Measurements from ENCODE around the gene RET. TPM values are rescaled to one million over a fixed set of nuclear protein-coding genes. Genes with fewer than 3 reads are reported as not detected.

Gene RET
- total RNA-seq, 1 experiment from 2014 or later = not detected

DNA sequence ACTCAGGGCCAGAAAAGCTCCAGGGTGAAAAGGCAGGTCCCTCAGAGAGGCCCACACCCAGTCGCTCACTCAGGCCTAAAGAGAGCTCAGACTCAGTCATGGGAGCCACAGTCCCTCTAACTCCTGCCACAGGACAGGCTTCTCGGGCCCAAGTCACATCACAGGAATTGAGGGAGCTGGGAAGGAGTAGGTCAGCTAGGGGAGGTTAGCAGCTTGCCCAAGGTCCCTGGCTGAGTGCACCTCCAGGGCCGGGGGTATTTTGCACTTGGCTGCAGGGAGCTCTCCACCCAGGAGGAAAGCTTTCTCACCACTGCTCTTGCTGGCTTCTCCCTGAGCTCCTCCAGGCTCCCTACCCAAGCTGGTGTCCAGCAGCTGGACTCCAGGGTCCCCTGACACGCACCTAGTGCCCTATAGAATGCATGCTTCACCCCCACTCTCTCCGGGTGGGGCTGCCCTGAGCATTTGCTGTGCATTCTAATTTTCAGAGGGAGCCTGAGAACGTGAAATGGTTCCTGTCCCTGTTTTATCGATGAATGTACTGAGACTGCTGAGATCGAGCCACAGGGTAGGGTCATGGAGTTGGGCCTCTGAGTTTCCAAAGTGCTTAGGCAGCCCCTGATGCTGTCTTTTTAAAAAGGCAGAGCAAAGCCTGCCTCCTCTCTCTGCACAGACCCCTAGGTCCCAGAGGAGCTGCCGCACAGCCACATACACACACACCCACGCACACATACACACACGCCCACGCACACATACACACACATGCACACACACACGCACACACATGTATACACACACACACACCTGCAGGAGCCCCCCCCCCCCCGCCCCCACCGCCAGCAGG lies 37.9 kb upstream of the RET start:
- Mint-ChIP-seq H3K27me3 (ENCODE audit: insufficient read depth, unreplicated experiment) (peaks cover 17% of the 10 kb centered on the region), H3K9me3 (ENCODE audit: unreplicated experiment) (peaks cover 7% of the 10 kb centered on the region), H3K36me3 (ENCODE audit: insufficient read depth, unreplicated experiment) (no peaks in the 10 kb centered on the region), H3K4me1 (ENCODE audit: low read depth, unreplicated experiment) (no peaks in the 10 kb centered on the region), H3K4me3 (ENCODE audit: unreplicated experiment) (no peak overlapping the region), H3K27ac (ENCODE audit: unreplicated experiment) (no peak overlapping the region)
- no peaks in the 10 kb centered on the region for H3K36me3 ChIP-seq (ENCODE audit: control insufficient read depth, insufficient read depth, low read length)
- intact Hi-C loops (cut with micrococcal nuclease; ENCODE audit: unreplicated experiment) = no loop called here
- H3K4me1 ChIP-seq = no peaks in the 10 kb centered on the region
- TF ChIP-seq, protein P1, sequence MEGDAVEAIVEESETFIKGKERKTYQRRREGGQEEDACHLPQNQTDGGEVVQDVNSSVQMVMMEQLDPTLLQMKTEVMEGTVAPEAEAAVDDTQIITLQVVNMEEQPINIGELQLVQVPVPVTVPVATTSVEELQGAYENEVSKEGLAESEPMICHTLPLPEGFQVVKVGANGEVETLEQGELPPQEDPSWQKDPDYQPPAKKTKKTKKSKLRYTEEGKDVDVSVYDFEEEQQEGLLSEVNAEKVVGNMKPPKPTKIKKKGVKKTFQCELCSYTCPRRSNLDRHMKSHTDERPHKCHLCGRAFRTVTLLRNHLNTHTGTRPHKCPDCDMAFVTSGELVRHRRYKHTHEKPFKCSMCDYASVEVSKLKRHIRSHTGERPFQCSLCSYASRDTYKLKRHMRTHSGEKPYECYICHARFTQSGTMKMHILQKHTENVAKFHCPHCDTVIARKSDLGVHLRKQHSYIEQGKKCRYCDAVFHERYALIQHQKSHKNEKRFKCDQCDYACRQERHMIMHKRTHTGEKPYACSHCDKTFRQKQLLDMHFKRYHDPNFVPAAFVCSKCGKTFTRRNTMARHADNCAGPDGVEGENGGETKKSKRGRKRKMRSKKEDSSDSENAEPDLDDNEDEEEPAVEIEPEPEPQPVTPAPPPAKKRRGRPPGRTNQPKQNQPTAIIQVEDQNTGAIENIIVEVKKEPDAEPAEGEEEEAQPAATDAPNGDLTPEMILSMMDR (IDR thresholded peaks at IDR 0.05; ENCODE audit: insufficient read depth in 1 of 2, low read depth in 1 of 2, low read length in 1 of 2, severe bottlenecking in 1 of 2, unreplicated experiment in 1 of 2) = no peak
- no TSS peak for BruUV-seq (replicated peaks)
- DNase-seq = no peak
- no peaks in the 10 kb centered on the region for H3K27me3 ChIP-seq (replicated peaks; ENCODE audit: control insufficient read depth, insufficient read depth, low read length)
- ChIA-PET CTCF (no interaction called here), POLR2A (no interaction called here)
- H3K4me3 ChIP-seq (ENCODE audit: low read depth, low read length) = no peak overlapping the region
- H3K9me3 ChIP-seq = no peaks in the 10 kb centered on the region

DNA sequence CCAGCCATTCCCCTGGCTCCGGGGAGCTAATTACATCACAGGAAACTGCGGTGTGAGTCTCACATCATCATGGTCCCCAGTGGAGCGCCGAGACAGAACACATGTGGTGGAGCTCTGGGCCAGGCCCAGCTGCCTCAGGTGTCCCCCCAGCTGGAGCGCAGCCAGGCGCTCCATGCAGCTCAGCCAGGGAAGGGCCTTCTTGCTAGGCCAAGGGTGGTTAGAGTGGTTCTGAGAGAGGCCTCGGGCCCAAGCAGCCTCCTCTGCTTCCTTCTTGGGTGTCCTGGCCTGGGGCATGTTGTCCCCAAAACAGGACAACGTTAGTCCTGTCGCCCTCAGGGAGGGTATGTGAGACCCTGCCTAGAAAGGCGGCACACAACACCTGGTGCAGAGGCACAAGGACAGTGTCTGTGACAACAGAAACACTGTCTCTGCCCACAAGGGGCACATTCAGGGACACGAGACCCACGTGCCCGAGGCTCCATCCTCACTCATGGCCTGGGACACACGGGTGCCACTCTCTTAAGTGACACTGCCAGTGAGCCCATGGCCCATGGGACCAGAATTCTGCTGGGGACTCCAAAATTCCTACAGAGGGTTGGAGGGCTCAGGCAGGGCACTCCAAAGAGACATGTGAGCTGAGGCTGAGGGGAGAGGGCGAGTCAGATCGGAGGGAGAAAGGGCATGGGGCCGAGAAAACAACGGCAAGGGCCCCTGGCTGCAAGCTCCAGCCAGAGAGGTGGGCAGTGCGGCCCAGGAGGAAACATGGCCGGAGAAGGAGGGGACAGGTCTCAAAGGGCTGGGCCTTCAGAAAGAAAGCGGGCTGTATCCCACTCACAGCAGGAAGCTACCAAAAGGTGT lies 37.0 kb upstream of the RET start:
- TF ChIP-seq, protein P1 (IDR thresholded peaks at IDR 0.05; ENCODE audit: insufficient read depth in 1 of 2, low read depth in 1 of 2, low read length in 1 of 2, severe bottlenecking in 1 of 2, unreplicated experiment in 1 of 2) = no peak
- Mint-ChIP-seq H3K36me3 (ENCODE audit: insufficient read depth, unreplicated experiment) (no peaks in the 10 kb centered on the region), H3K4me1 (ENCODE audit: low read depth, unreplicated experiment) (no peaks in the 10 kb centered on the region), H3K4me3 (ENCODE audit: unreplicated experiment) (no peak overlapping the region), H3K9me3 (ENCODE audit: unreplicated experiment) (no peaks in the 10 kb centered on the region), H3K27me3 (ENCODE audit: insufficient read depth, unreplicated experiment) (peaks cover 12% of the 10 kb centered on the region), H3K27ac (ENCODE audit: unreplicated experiment) (no peak overlapping the region)
- intact Hi-C loops (cut with micrococcal nuclease; ENCODE audit: unreplicated experiment) = no loop called here
- BruUV-seq (replicated peaks) = no TSS peak
- H3K4me3 ChIP-seq (ENCODE audit: low read depth, low read length) = no peak overlapping the region
- no peaks in the 10 kb centered on the region for H3K4me1 ChIP-seq
- ChIA-PET POLR2A (no interaction called here), CTCF (no interaction called here)
- H3K9me3 ChIP-seq = no peaks in the 10 kb centered on the region
- H3K27me3 ChIP-seq (replicated peaks; ENCODE audit: control insufficient read depth, insufficient read depth, low read length) = no peaks in the 10 kb centered on the region
- no peak for DNase-seq
- H3K36me3 ChIP-seq (ENCODE audit: control insufficient read depth, insufficient read depth, low read length) = no peaks in the 10 kb centered on the region

DNA sequence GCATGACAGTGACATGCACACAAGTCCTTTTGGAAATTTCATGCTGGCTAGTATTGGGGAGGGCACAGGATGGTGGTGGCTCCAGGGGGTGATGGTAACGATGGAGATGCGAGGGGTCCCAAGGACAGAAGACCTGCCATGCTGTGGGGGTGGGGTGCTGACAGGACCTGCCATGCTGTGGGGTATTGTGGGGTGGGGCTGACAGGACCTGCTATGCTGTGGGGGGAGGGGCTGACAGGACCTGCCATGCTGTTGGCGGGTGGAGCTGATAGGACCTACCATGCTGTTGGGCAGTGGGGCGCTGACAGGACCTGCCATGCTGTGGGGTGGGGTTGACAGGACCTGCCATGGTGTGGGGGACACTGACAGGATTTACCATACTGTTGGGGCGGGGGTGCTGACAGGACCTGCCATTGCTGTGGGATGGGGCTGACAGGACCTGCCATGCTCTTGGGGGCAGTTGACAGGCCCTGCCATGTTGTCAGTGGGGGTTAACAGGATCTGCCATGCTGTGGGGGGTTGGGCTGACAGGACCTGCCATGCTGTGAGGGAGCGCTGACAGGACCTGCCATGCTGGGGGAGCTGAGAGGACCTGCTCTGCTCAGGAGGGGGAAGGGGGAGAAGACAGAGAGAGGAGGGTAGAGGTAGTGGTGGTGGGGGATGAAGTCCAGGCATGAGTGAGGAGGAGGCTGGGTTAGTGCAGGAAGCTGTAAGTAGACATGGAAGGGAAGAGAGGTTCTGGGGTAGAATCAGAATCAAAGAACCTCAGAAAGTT lies 36.2 kb upstream of the RET start:
- Mint-ChIP-seq H3K27ac (ENCODE audit: unreplicated experiment) (no peak overlapping the region), H3K36me3 (ENCODE audit: insufficient read depth, unreplicated experiment) (no peaks in the 10 kb centered on the region), H3K27me3 (ENCODE audit: insufficient read depth, unreplicated experiment) (peaks cover 6% of the 10 kb centered on the region), H3K4me3 (ENCODE audit: unreplicated experiment) (no peak overlapping the region), H3K9me3 (ENCODE audit: unreplicated experiment) (no peaks in the 10 kb centered on the region), H3K4me1 (ENCODE audit: low read depth, unreplicated experiment) (no peaks in the 10 kb centered on the region)
- Histone ChIP-seq H3K36me3 (ENCODE audit: control insufficient read depth, insufficient read depth, low read length) (no peaks in the 10 kb centered on the region), H3K4me3 (ENCODE audit: low read depth, low read length) (no peak overlapping the region), H3K27me3 (replicated peaks; ENCODE audit: control insufficient read depth, insufficient read depth, low read length) (no peaks in the 10 kb centered on the region), H3K9me3 (no peaks in the 10 kb centered on the region), H3K4me1 (no peaks in the 10 kb centered on the region)
- no TSS peak for BruUV-seq (replicated peaks)
- DNase-seq = peak in 1 of 2 experiments; percentile 38
- TF ChIP-seq, protein P1 (IDR thresholded peaks at IDR 0.05; ENCODE audit: insufficient read depth in 1 of 2, low read depth in 1 of 2, low read length in 1 of 2, severe bottlenecking in 1 of 2, unreplicated experiment in 1 of 2) = no peak
- CTCF ChIA-PET = no interaction called here
- POLR2A ChIA-PET = no interaction called here
- intact Hi-C loops (cut with micrococcal nuclease; ENCODE audit: unreplicated experiment) = no loop called here
